Nephron (organoid): ENCODE results near the gene LRP1.

ENCODE experiments used
- H3K27ac Mint-ChIP-seq, 3 experiments: 2 replicates each; pipeline ENCODE4 v1.8.0; 2020; ENCODE audit warnings: mixed read lengths in 3 of 3, mild to moderate bottlenecking in 2 of 3, moderate library complexity in 1 of 3
- H3K27me3 Mint-ChIP-seq: 2 replicates; pipeline ENCODE4 v1.8.0; 2021; ENCODE audit warnings: low read depth, mild to moderate bottlenecking, moderate library complexity, mixed read lengths
- H3K36me3 Mint-ChIP-seq: 2 replicates; pipeline ENCODE4 v1.8.0; 2020; ENCODE audit warnings: low read depth, mixed read lengths
- H3K4me1 Mint-ChIP-seq: 2 replicates; pipeline ENCODE4 v1.8.0; 2020; ENCODE audit warnings: mixed read lengths
- H3K4me3 Mint-ChIP-seq, 3 experiments: 2 replicates each; pipeline ENCODE4 v1.8.0; 2020; ENCODE audit warnings: mild to moderate bottlenecking in 3 of 3, mixed read lengths in 3 of 3, moderate library complexity in 2 of 3
- H3K9me3 Mint-ChIP-seq: 2 replicates; pipeline ENCODE4 v1.8.0; 2020; ENCODE audit warnings: mixed read lengths
- CTCF ChIP-seq, 3 experiments: fragments of 200-600 bp; sonication (generic); IDR thresholded peaks; one replicate each; pipeline ENCODE4 v1.5.0; 2021; ENCODE audit warnings: antibody characterized with exemption in 3 of 3; ENCODE audit not compliant: unreplicated experiment in 3 of 3

LRP1 gene

GRCh38 chr12:57233357-57234232 lies 105.3 kb downstream of the LRP1 start:
- Mint-ChIP-seq H3K4me3 (peak overlapping the region; percentile 19 to 67 (median 54)), H3K4me1 (peaks cover 53% of the 10 kb centered on the region), H3K27ac (peak overlapping the region in 1 of 3 experiments; percentile 14), H3K9me3 (no peaks in the 10 kb centered on the region), H3K27me3 (peaks cover 42% of the 10 kb centered on the region), H3K36me3 (peaks cover 27% of the 10 kb centered on the region)
- TF ChIP-seq CTCF (IDR thresholded peaks at IDR 0.05; ENCODE audit: unreplicated experiment in 3 of 3) = no peak

- H3K27ac Mint-ChIP-seq = peak overlapping the region in 1 of 3 experiments; percentile 14
- H3K4me1 Mint-ChIP-seq = peaks cover 52% of the 10 kb centered on the region
- H3K4me3 Mint-ChIP-seq = peak overlapping the region; percentile 19 to 54 (median 49)
- TF ChIP-seq CTCF (IDR thresholded peaks at IDR 0.05; ENCODE audit: unreplicated experiment in 3 of 3) = no peak
- no peaks in the 10 kb centered on the region for H3K9me3 Mint-ChIP-seq
- peaks cover 48% of the 10 kb centered on the region for H3K27me3 Mint-ChIP-seq
- H3K36me3 Mint-ChIP-seq = peaks cover 27% of the 10 kb centered on the region
These were observed 105.9 kb downstream of the LRP1 start for GRCh38 chr12:57234233-57234570.

GRCh38 chr12:57234571-57235016 lies 106.3 kb downstream of the LRP1 start:
- Mint-ChIP-seq H3K4me3 (peak overlapping the region in 2 of 3 experiments; percentile 19 to 49), H3K27ac (peak overlapping the region in 1 of 3 experiments; percentile 14)

GRCh38 chr12:57235017-57235727 lies 106.9 kb downstream of the LRP1 start:
- Mint-ChIP-seq H3K9me3 (no peaks in the 10 kb centered on the region), H3K4me3 (peak overlapping the region; percentile 58 to 69 (median 64)), H3K27me3 (peaks cover 58% of the 10 kb centered on the region), H3K27ac (peak overlapping the region in 1 of 3 experiments; percentile 55), H3K36me3 (peaks cover 27% of the 10 kb centered on the region), H3K4me1 (peaks cover 50% of the 10 kb centered on the region)
- no peak for TF ChIP-seq CTCF (IDR thresholded peaks at IDR 0.05; ENCODE audit: unreplicated experiment in 3 of 3)

More at GRCh38 chr12:57234571-57235016, 106.3 kb downstream of the LRP1 start:
- peaks cover 27% of the 10 kb centered on the region for H3K36me3 Mint-ChIP-seq
- no peaks in the 10 kb centered on the region for H3K9me3 Mint-ChIP-seq
- peaks cover 52% of the 10 kb centered on the region for H3K4me1 Mint-ChIP-seq
- peaks cover 52% of the 10 kb centered on the region for H3K27me3 Mint-ChIP-seq
- TF ChIP-seq CTCF (IDR thresholded peaks at IDR 0.05; ENCODE audit: unreplicated experiment in 3 of 3) = no peak

GRCh38 chr12:57235728-57236131 lies 107.4 kb downstream of the LRP1 start:
- Mint-ChIP-seq H3K27me3 (peaks cover 63% of the 10 kb centered on the region), H3K9me3 (no peaks in the 10 kb centered on the region), H3K36me3 (peaks cover 27% of the 10 kb centered on the region), H3K4me1 (peaks cover 50% of the 10 kb centered on the region), H3K27ac (no peak overlapping the region), H3K4me3 (peak overlapping the region in 2 of 3 experiments; percentile 58 to 64)
- TF ChIP-seq CTCF (IDR thresholded peaks at IDR 0.05; ENCODE audit: unreplicated experiment in 3 of 3) = no peak
